IMR-90 (cell line): Measurements from ENCODE around the gene ACKR4. TPM values are rescaled to one million over a fixed set of nuclear protein-coding genes. Genes with fewer than 3 reads are reported as not detected.

Source experiments
- ATAC-seq: fragments of 200-7000 bp; cut with Tn5 transposase; 2 replicates; pipeline ENCODE4 v1.9.1; 2020; ENCODE audit warnings: low read depth, mild to moderate bottlenecking, moderate library complexity
- BruUV-seq: library from RNA; stranded (reverse); fragments of 400-500 nt; replicated peaks from 2 replicates; lab custom pipeline; 2021; lab: Mats Ljungman, UMichigan
- CTCF ChIA-PET: fragments of 300-600 bp; formaldehyde crosslinking; extraction: SDS; loops from one replicate; lab custom pipeline; 2021; ENCODE audit warnings: antibody characterized with exemption; lab: Yijun Ruan, JAX
- POLR2A ChIA-PET: fragments of 300-600 bp; sonication (Branson Sonifier 250); formaldehyde crosslinking; loops from one replicate; lab custom pipeline; 2022; ENCODE audit warnings: antibody characterized with exemption; ENCODE audit not compliant: unreplicated experiment; lab: Charles Lee
- DNase-seq: peaks from one replicate; pipeline ENCODE4 v3.0.0; 2013
- H2AFZ ChIP-seq: replicated peaks from 2 replicates; pipeline ENCODE3; 2013; ENCODE audit warnings: low read length, mild to moderate bottlenecking; ENCODE audit not compliant: poor library complexity
- H2AK5ac ChIP-seq: 2 replicates; pipeline ENCODE4 v1.6.1; 2013; ENCODE audit warnings: low read depth, low read length, inconsistent platforms
- H2AK9ac ChIP-seq: replicated peaks from 2 replicates; pipeline ENCODE3; 2013; ENCODE audit warnings: mild to moderate bottlenecking, low read depth, low read length, moderate library complexity; ENCODE audit not compliant: poor library complexity
- H2BK120ac ChIP-seq: 2 replicates; pipeline ENCODE4 v1.6.1; 2013; ENCODE audit warnings: low read depth, low read length, inconsistent platforms
- H2BK15ac ChIP-seq: 3 replicates; pipeline ENCODE4 v1.6.1; 2013; ENCODE audit warnings: low read depth, low read length, inconsistent platforms
- H2BK20ac ChIP-seq: 2 replicates; pipeline ENCODE4 v1.6.1; 2013; ENCODE audit warnings: low read depth, mild to moderate bottlenecking, inconsistent platforms, low read length, moderate library complexity
- H2BK5ac ChIP-seq: 2 replicates; pipeline ENCODE4 v1.6.1; 2013; ENCODE audit warnings: mild to moderate bottlenecking, low read depth, low read length, inconsistent platforms; ENCODE audit not compliant: poor library complexity, severe bottlenecking
- H3K14ac ChIP-seq: replicated peaks from 2 replicates; pipeline ENCODE4 v1.6.1; 2013; ENCODE audit warnings: low read depth, low read length, inconsistent platforms
- H3K18ac ChIP-seq: 2 replicates; pipeline ENCODE4 v1.6.1; 2013; ENCODE audit warnings: low read depth, low read length, control low read depth
- H3K23ac ChIP-seq: 2 replicates; pipeline ENCODE4 v1.6.1; 2013; ENCODE audit warnings: low read depth, low read length, inconsistent platforms
- H3K27ac ChIP-seq: 2 replicates; pipeline ENCODE4 v1.5.1; 2013; ENCODE audit warnings: mild to moderate bottlenecking, control low read depth, low read length; ENCODE audit not compliant: insufficient read depth
- H3K27me3 ChIP-seq: 2 replicates; pipeline ENCODE4 v1.6.1; 2013; ENCODE audit warnings: low read length; ENCODE audit not compliant: control insufficient read depth, insufficient read depth
- H3K36me3 ChIP-seq: 2 replicates; pipeline ENCODE4 v1.6.1; 2013; ENCODE audit warnings: low read length, mixed read lengths; ENCODE audit not compliant: control insufficient read depth, insufficient read depth
- H3K4ac ChIP-seq: 2 replicates; pipeline ENCODE4 v1.6.1; 2013; ENCODE audit warnings: low read depth, low read length, inconsistent platforms
- H3K4me1 ChIP-seq: 2 replicates; pipeline ENCODE4 v1.6.1; 2013; ENCODE audit warnings: low read length, mixed read lengths; ENCODE audit not compliant: control insufficient read depth, insufficient read depth
- H3K4me2 ChIP-seq: 2 replicates; pipeline ENCODE4 v1.6.1; 2013; ENCODE audit warnings: low read depth, mild to moderate bottlenecking, control low read depth, low read length, moderate library complexity
- H3K4me3 ChIP-seq: 2 replicates; pipeline ENCODE4 v1.5.1; 2013; ENCODE audit warnings: low read depth, mild to moderate bottlenecking, control low read depth, low read length, moderate library complexity; ENCODE audit not compliant: insufficient read depth
- H3K56ac ChIP-seq: 2 replicates; pipeline ENCODE4 v1.6.1; 2013; ENCODE audit warnings: low read length, inconsistent platforms; ENCODE audit not compliant: insufficient read depth; ENCODE audit errors: extremely low read depth
- H3K79me1 ChIP-seq, 2 experiments: 2 replicates each; pipeline ENCODE4 v1.6.1; 2013; ENCODE audit warnings: low read length in 2 of 2, inconsistent platforms in 1 of 2, low read depth in 1 of 2
- H3K9ac ChIP-seq: 2 replicates; pipeline ENCODE4 v1.6.1; 2013; ENCODE audit warnings: low read depth, low read length, control low read depth
- H3K9me1 ChIP-seq: 2 replicates; pipeline ENCODE4 v1.6.1; 2013; ENCODE audit warnings: low read length, inconsistent platforms; ENCODE audit not compliant: insufficient read depth
- H3K9me3 ChIP-seq: 2 replicates; pipeline ENCODE4 v1.6.1; 2013; ENCODE audit warnings: low read length; ENCODE audit not compliant: control insufficient read depth, insufficient read depth
- H4K20me1 ChIP-seq: 2 replicates; pipeline ENCODE4 v1.6.1; 2013; ENCODE audit warnings: low read length, inconsistent platforms; ENCODE audit not compliant: insufficient read depth
- H4K5ac ChIP-seq: 2 replicates; pipeline ENCODE4 v1.6.1; 2013; ENCODE audit warnings: mild to moderate bottlenecking, low read depth, low read length, control low read depth
- H4K8ac ChIP-seq, 2 experiments: 2 replicates each; pipeline ENCODE4 v1.6.1; 2013; ENCODE audit warnings: low read depth in 2 of 2, low read length in 2 of 2, control low read depth in 1 of 2, inconsistent platforms in 1 of 2
- H4K91ac ChIP-seq: 2 replicates; pipeline ENCODE4 v1.6.1; 2013; ENCODE audit warnings: low read depth, low read length, inconsistent platforms; ENCODE audit not compliant: insufficient read depth
- CEBPB ChIP-seq: IDR thresholded peaks from 2 replicates; pipeline ENCODE4 v1.6.1; 2012; ENCODE audit warnings: low read depth, low read length, improper control_type of control experiment
- CHD1 ChIP-seq: IDR thresholded peaks from 2 replicates; pipeline ENCODE4 v1.6.1; 2012; ENCODE audit warnings: low read depth, low read length, improper control_type of control experiment
- ELK1 ChIP-seq: fragments of 150-350 bp; IDR thresholded peaks from 2 replicates; pipeline ENCODE4 v1.6.1; 2016; ENCODE audit warnings: low read depth, mild to moderate bottlenecking, low read length, moderate library complexity, borderline replicate concordance
- FOS ChIP-seq: fragments of 150-350 bp; IDR thresholded peaks from 2 replicates; pipeline ENCODE4 v1.6.1; 2016; ENCODE audit warnings: low read depth, low read length
- MAFK ChIP-seq: IDR thresholded peaks from 2 replicates; pipeline ENCODE4 v1.6.1; 2012; ENCODE audit warnings: low read depth, low read length, improper control_type of control experiment
- MAZ ChIP-seq: IDR thresholded peaks from 2 replicates; pipeline ENCODE4 v1.6.1; 2012; ENCODE audit warnings: low read depth, mild to moderate bottlenecking, low read length, improper control_type of control experiment, moderate library complexity, borderline replicate concordance
- NFE2L2 ChIP-seq: fragments of 150-350 bp; IDR thresholded peaks from 2 replicates; pipeline ENCODE4 v1.6.1; 2016; ENCODE audit warnings: low read depth, mild to moderate bottlenecking, low read length
- RAD21 ChIP-seq: IDR thresholded peaks from 2 replicates; pipeline ENCODE4 v1.6.1; 2012; ENCODE audit warnings: low read length, improper control_type of control experiment
- RCOR1 ChIP-seq: IDR thresholded peaks from 2 replicates; pipeline ENCODE4 v1.6.1; 2012; ENCODE audit warnings: mild to moderate bottlenecking, low read length, improper control_type of control experiment; ENCODE audit not compliant: insufficient replicate concordance
- RFX5 ChIP-seq: IDR thresholded peaks from 2 replicates; pipeline ENCODE4 v1.8.0; 2012; ENCODE audit warnings: low read depth, mild to moderate bottlenecking, low read length, moderate library complexity
- SMC3 ChIP-seq: fragments of 150-350 bp; IDR thresholded peaks from 2 replicates; pipeline ENCODE4 v1.6.1; 2016; ENCODE audit warnings: low read depth, mild to moderate bottlenecking, antibody characterized with exemption, low read length, moderate library complexity
- USF2 ChIP-seq: fragments of 150-350 bp; IDR thresholded peaks from 2 replicates; pipeline ENCODE4 v1.6.1; 2017; ENCODE audit warnings: mild to moderate bottlenecking, antibody characterized with exemption, low read length, low read depth
- WGBS, 2 experiments: methylation state at CpG; one replicate each; pipeline versions ENCODE4 v1.1.5 to v1.1.7; 2013; ENCODE audit warnings: missing lambda C conversion rate in 2 of 2; ENCODE audit not compliant: insufficient read length in 1 of 2; ENCODE audit errors: extremely low coverage in 2 of 2; 5-methylcytosine and 5-hydroxymethylcytosine counted together
- dilution Hi-C: fragments of 300-500 bp; cut with HindIII; formaldehyde crosslinking; loops from one replicate; pipeline ENCODE4 v1.14.3; 2018; ENCODE audit warnings: low sequenced_read_pairs; ENCODE audit not compliant: unreplicated experiment
- in situ Hi-C: fragments of 300-500 bp; cut with MboI; formaldehyde crosslinking; loops from 3 replicates; pipeline ENCODE4 v1.14.3; 2019; ENCODE audit warnings: low sequenced_read_pairs, inconsistent platforms, mixed read lengths
- intact Hi-C: fragments of 100-400 bp; cut with micrococcal nuclease; formaldehyde crosslinking; loops from 2 replicates; pipeline ENCODE4 v1.10.0; 2022
- polyA plus RNA-seq, 3 experiments: library from polyadenylated mRNA; depleted of rRNA; stranded (reverse); fragments of >200 nt; gene quantifications; 2 replicates each; pipeline ENCODE4 v1.2.3, GENCODE V29; 2012; ENCODE audit warnings: low replicate concordance in 1 of 3
- total RNA-seq: library from RNA; depleted of rRNA; stranded (reverse); fragments of >200 nt; gene quantifications from 2 replicates; pipeline ENCODE4 v1.2.3, GENCODE V29; 2012

ACKR4 gene
- total and polyA plus RNA-seq, 2 of the 4 experiments (the other 2 are of a cell fraction) = 0.18 TPM; not detected in 1

- no peak overlapping the region for H3K4me3 ChIP-seq
- intact Hi-C loops = no loop called here
- ChIA-PET CTCF (no interaction called here), POLR2A (no interaction called here)
- H2AK9ac ChIP-seq = no peak overlapping the region
- H3K4me1 ChIP-seq = peaks cover 12% of the 10 kb centered on the region
- H3K27me3 ChIP-seq = no peaks in the 10 kb centered on the region
- no peak overlapping the region for H3K9ac ChIP-seq
- no peak overlapping the region for H2BK15ac ChIP-seq
- in situ Hi-C loops = no loop called here
- WGBS, 2 experiments = 75% methylated on average over 1 of the region's 8 CpGs; no CpG with 5 or more reads in 1 of the 2 experiments
- BruUV-seq = no TSS peak
- no peak overlapping the region for H4K5ac ChIP-seq
- H3K4me2 ChIP-seq = no peak overlapping the region
- no peak overlapping the region for H2BK5ac ChIP-seq
- H2BK120ac ChIP-seq = no peak overlapping the region
- H3K36me3 ChIP-seq = peaks cover 2% of the 10 kb centered on the region; the same call in 1 of the 2 replicates
- no peak overlapping the region for H2AFZ ChIP-seq
- peaks cover 12% of the 10 kb centered on the region for H3K9me1 ChIP-seq
- H3K4ac ChIP-seq = no peak overlapping the region
- H3K14ac ChIP-seq = no peak overlapping the region
- no peak overlapping the region for H3K27ac ChIP-seq
- H4K91ac ChIP-seq = no peak overlapping the region
- H2AK5ac ChIP-seq = no peak overlapping the region
- no peaks in the 10 kb centered on the region for H4K20me1 ChIP-seq
- no peak overlapping the region for H3K56ac ChIP-seq
- H3K18ac ChIP-seq = no peak overlapping the region
- no peaks in the 10 kb centered on the region for H3K79me1 ChIP-seq
- no peak overlapping the region for H3K23ac ChIP-seq
- no peak overlapping the region for H2BK20ac ChIP-seq
- DNase-seq (peak; percentile 51), ATAC-seq (peak; percentile 60)
- H3K9me3 ChIP-seq = no peaks in the 10 kb centered on the region
- TF ChIP-seq RAD21 (no peak), RCOR1 (no peak), ELK1 (no peak), FOS (no peak), MAFK (no peak), CHD1 (no peak), MAZ (no peak), USF2 (no peak), SMC3 (no peak), CEBPB (no peak), NFE2L2 (no peak), RFX5 (no peak)
- dilution Hi-C loops = no loop called here
- no peak overlapping the region for H4K8ac ChIP-seq
These were observed 42.6 kb upstream of the ACKR4 start for GRCh38 chr3:132554437-132554836.
